GM13977 (cell line): ENCODE results near the gene GUSB.

ENCODE experiments used
- DNase-seq: peaks from one replicate; pipeline ENCODE4 v3.0.0; 2012; ENCODE audit warnings: low spot score
- CTCF ChIP-seq: IDR thresholded peaks from 2 replicates; pipeline ENCODE4 v1.5.1; 2012; ENCODE audit warnings: mild to moderate bottlenecking, control low read depth; ENCODE audit not compliant: insufficient read depth; ENCODE audit errors: extremely low read depth, missing control alignments
- in situ Hi-C: fragments of 300-500 bp; cut with MboI; formaldehyde crosslinking; loops from one replicate; pipeline ENCODE4 v1.12.0; 2022; ENCODE audit warnings: low sequenced_read_pairs, low pct_unique_long_range_greater_than_20kb, mixed read lengths, inconsistent platforms; ENCODE audit not compliant: unreplicated experiment

GUSB gene

GRCh38 chr7:65924193-65924592 lies 57.8 kb downstream of the GUSB start:
- in situ Hi-C loops: no loop called here
- no peak for TF ChIP-seq CTCF
- DNase-seq: no peak

GRCh38 chr7:65923316-65923715 lies 58.7 kb downstream of the GUSB start:
- no peak for TF ChIP-seq CTCF
- in situ Hi-C loops: no loop called here
- no peak for DNase-seq

- no peak for TF ChIP-seq CTCF
- no peak for DNase-seq
- in situ Hi-C loops: no loop called here
Measured at GRCh38 chr7:65915921-65916657, 65.9 kb downstream of the GUSB start.

- no peak for TF ChIP-seq CTCF
- no peak for DNase-seq
- in situ Hi-C loops: no loop called here
Measured at GRCh38 chr7:65912237-65912636, 69.8 kb downstream of the GUSB start.
